HepG2 (cell line): ENCODE measurements around the gene HYAL2. TPM values are rescaled to one million over a fixed set of nuclear protein-coding genes. Genes with fewer than 3 reads are reported as not detected.

Experiments
- AKAP8 ChIP-seq: sonication (generic); formaldehyde crosslinking; IDR thresholded peaks from 2 replicates; pipeline ENCODE4 v1.5.1; 2020; ENCODE audit warnings: mild to moderate bottlenecking, missing genetic modification reagents
- ARID3A ChIP-seq: IDR thresholded peaks from 2 replicates; pipeline ENCODE4 v1.6.1; 2012; ENCODE audit warnings: low read depth, low read length, improper control_type of control experiment
- ATF7-NPFF ChIP-seq: sonication (generic); formaldehyde crosslinking; IDR thresholded peaks from 2 replicates; pipeline ENCODE4 v1.8.1; 2023; ENCODE audit warnings: mild to moderate bottlenecking, low read depth, missing genetic modification reagents, moderate library complexity
- BRF2 ChIP-seq: sonication (generic); formaldehyde crosslinking; IDR thresholded peaks from 2 replicates; pipeline ENCODE4 v1.8.1; 2022; ENCODE audit warnings: mild to moderate bottlenecking, missing genetic modification reagents
- FIP1L1 ChIP-seq: fragments of 200-400 bp; formaldehyde crosslinking; IDR thresholded peaks from 2 replicates; pipeline ENCODE4 v1.6.1; 2018; ENCODE audit warnings: low read depth, mild to moderate bottlenecking, low read length, moderate library complexity, borderline replicate concordance; ENCODE audit not compliant: insufficient read depth
- MIER2 ChIP-seq: IDR thresholded peaks from 2 replicates; pipeline ENCODE4 v1.6.1; 2016; ENCODE audit warnings: missing biosample characterization, missing genetic modification reagents
- NR2F2 ChIP-seq: IDR thresholded peaks from 2 replicates; pipeline ENCODE4 v1.6.1; 2012; ENCODE audit warnings: low read depth, inconsistent platforms, borderline replicate concordance
- REL ChIP-seq: sonication (generic); formaldehyde crosslinking; conservative IDR thresholded peaks from 2 replicates; pipeline ENCODE4 v1.8.0; 2022; ENCODE audit warnings: mild to moderate bottlenecking, missing genetic modification reagents, moderate library complexity
- RELA ChIP-seq: sonication (generic); formaldehyde crosslinking; IDR thresholded peaks from 2 replicates; pipeline ENCODE4 v1.4.0; 2020; ENCODE audit warnings: missing genetic modification reagents
- REPIN1 ChIP-seq: sonication (generic); formaldehyde crosslinking; IDR thresholded peaks from 2 replicates; pipeline ENCODE4 v1.8.0; 2022; ENCODE audit warnings: missing genetic modification reagents, low read depth, mild to moderate bottlenecking, borderline replicate concordance
- TEF ChIP-seq: sonication (generic); formaldehyde crosslinking; IDR thresholded peaks from 2 replicates; pipeline ENCODE4 v1.5.0; 2020; ENCODE audit warnings: missing genetic modification reagents
- ZNF281 ChIP-seq: sonication (generic); formaldehyde crosslinking; IDR thresholded peaks from 2 replicates; pipeline ENCODE4 v1.4.0; 2020; ENCODE audit warnings: missing genetic modification reagents, borderline replicate concordance
- ZNF30 ChIP-seq: sonication (generic); formaldehyde crosslinking; IDR thresholded peaks from 2 replicates; pipeline ENCODE4 v1.5.0; 2020; ENCODE audit warnings: mild to moderate bottlenecking, missing genetic modification reagents
- ZNF383 ChIP-seq: sonication (generic); formaldehyde crosslinking; IDR thresholded peaks from 2 replicates; pipeline ENCODE4 v1.4.0; 2020; ENCODE audit warnings: missing genetic modification reagents, mild to moderate bottlenecking, borderline replicate concordance
- ZNF619 ChIP-seq: sonication (generic); formaldehyde crosslinking; IDR thresholded peaks from 2 replicates; pipeline ENCODE4 v1.4.0; 2020; ENCODE audit warnings: mild to moderate bottlenecking, missing genetic modification reagents
- polyA plus RNA-seq, 8 experiments: library from polyadenylated mRNA; depleted of rRNA in 3 of 8; stranded (reverse) in 7 of 8; unstranded in 1 of 8; fragments of >200 nt; fragmentation: Illumina TruSeq in 4 of 8; extraction: Trizol in 4 of 8; gene quantifications; 2 replicates each; pipeline versions ENCODE4 v1.2.1 to v1.2.3, GENCODE V29; 2011 to 2016; ENCODE audit warnings: low read depth in 4 of 8, missing spikeins in 1 of 8, mixed read lengths in 1 of 8; ENCODE audit not compliant: insufficient read depth in 1 of 8
- total RNA-seq, 5 experiments: library from RNA; depleted of rRNA; stranded (reverse); fragments of >200 nt; fragmentation: Illumina TruSeq; extraction: Trizol; gene quantifications; 2 replicates each; pipeline ENCODE4 v1.2.3, GENCODE V29; 2016; ENCODE audit warnings: low read depth in 1 of 5
- TF ChIP-seq, protein P1 (sequence below): sonication (generic); formaldehyde crosslinking; IDR thresholded peaks from 2 replicates; pipeline ENCODE4 v1.8.0; 2022; ENCODE audit warnings: missing genetic modification reagents, mild to moderate bottlenecking, borderline replicate concordance
- TF ChIP-seq, protein P2 (sequence below): sonication (generic); formaldehyde crosslinking; IDR thresholded peaks from 2 replicates; pipeline ENCODE4 v1.8.1; 2022; ENCODE audit warnings: low read depth, mild to moderate bottlenecking, missing genetic modification reagents

Gene HYAL2
- total and polyA plus RNA-seq, 2 of the 13 experiments (the other 11 are each of a cell fraction or from before 2014, with no cell fraction given), result 76.2 to 102 TPM

- no peak; the same call in 1 of the 2 replicates for TF ChIP-seq BRF2 (CRISPR knock-in tag)
- TF ChIP-seq, protein P1, sequence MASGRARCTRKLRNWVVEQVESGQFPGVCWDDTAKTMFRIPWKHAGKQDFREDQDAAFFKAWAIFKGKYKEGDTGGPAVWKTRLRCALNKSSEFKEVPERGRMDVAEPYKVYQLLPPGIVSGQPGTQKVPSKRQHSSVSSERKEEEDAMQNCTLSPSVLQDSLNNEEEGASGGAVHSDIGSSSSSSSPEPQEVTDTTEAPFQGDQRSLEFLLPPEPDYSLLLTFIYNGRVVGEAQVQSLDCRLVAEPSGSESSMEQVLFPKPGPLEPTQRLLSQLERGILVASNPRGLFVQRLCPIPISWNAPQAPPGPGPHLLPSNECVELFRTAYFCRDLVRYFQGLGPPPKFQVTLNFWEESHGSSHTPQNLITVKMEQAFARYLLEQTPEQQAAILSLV (CRISPR knock-in tag), result no peak; the same call in 1 of the 2 replicates
- TF ChIP-seq NR2F2, result no peak
- TF ChIP-seq MIER2 (CRISPR knock-in tag), result no peak
- peak; percentile 52; the same call in 1 of the 2 replicates for TF ChIP-seq ATF7-NPFF (CRISPR knock-in tag)
- TF ChIP-seq ZNF383 (CRISPR knock-in tag), result no peak
- TF ChIP-seq TEF (CRISPR knock-in tag), result no peak
- TF ChIP-seq, protein P2, sequence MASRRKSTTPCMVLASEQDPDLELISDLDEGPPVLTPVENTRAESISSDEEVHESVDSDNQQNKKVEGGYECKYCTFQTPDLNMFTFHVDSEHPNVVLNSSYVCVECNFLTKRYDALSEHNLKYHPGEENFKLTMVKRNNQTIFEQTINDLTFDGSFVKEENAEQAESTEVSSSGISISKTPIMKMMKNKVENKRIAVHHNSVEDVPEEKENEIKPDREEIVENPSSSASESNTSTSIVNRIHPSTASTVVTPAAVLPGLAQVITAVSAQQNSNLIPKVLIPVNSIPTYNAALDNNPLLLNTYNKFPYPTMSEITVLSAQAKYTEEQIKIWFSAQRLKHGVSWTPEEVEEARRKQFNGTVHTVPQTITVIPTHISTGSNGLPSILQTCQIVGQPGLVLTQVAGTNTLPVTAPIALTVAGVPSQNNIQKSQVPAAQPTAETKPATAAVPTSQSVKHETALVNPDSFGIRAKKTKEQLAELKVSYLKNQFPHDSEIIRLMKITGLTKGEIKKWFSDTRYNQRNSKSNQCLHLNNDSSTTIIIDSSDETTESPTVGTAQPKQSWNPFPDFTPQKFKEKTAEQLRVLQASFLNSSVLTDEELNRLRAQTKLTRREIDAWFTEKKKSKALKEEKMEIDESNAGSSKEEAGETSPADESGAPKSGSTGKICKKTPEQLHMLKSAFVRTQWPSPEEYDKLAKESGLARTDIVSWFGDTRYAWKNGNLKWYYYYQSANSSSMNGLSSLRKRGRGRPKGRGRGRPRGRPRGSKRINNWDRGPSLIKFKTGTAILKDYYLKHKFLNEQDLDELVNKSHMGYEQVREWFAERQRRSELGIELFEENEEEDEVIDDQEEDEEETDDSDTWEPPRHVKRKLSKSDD (CRISPR knock-in tag), result peak; percentile 90
- peak; percentile 82; the same call in 1 of the 2 replicates for TF ChIP-seq FIP1L1
- 0 out of 2 replicates have a peak, but pooled peaks have one; percentile 80 for TF ChIP-seq REL
- TF ChIP-seq ARID3A, result no peak
- no peak for TF ChIP-seq ZNF619 (CRISPR knock-in tag)
- peak; percentile 49 for TF ChIP-seq REPIN1 (CRISPR knock-in tag)
- peak; percentile 25; the same call in 1 of the 2 replicates for TF ChIP-seq RELA (CRISPR knock-in tag)
- TF ChIP-seq AKAP8 (CRISPR knock-in tag), result peak; percentile 96
- peak; percentile 4; the same call in 1 of the 2 replicates for TF ChIP-seq ZNF281
- no peak for TF ChIP-seq ZNF30 (CRISPR knock-in tag)
Observed at GRCh38 chr3:50298836-50299637, 23.5 kb downstream of the HYAL2 start, which contains the start of the genes HYAL3 and NAA80 (continued).
